ACC112 (cell line): ENCODE measurements around the gene PPP1CC.

Source experiments
- H2AFZ ChIP-seq: fragments of 200-600 bp; sonication (generic); one replicate; pipeline ENCODE4 v1.6.0; 2017; ENCODE audit warnings: antibody characterized with exemption, low read length; ENCODE audit not compliant: unreplicated experiment
- H3K27ac ChIP-seq: fragments of 200-600 bp; sonication (generic); 2 replicates; pipeline ENCODE4 v1.5.1; 2014; ENCODE audit warnings: low read depth, mild to moderate bottlenecking, antibody characterized with exemption, low read length, moderate library complexity
- H3K27me3 ChIP-seq: fragments of 200-600 bp; sonication (generic); 2 replicates; pipeline ENCODE4 v1.6.1; 2014; ENCODE audit warnings: mild to moderate bottlenecking, antibody characterized with exemption, low read length, moderate library complexity, mixed read lengths; ENCODE audit not compliant: insufficient read depth
- H3K36me3 ChIP-seq: fragments of 200-600 bp; sonication (generic); 2 replicates; pipeline ENCODE4 v1.6.1; 2016; ENCODE audit warnings: mild to moderate bottlenecking, antibody characterized with exemption, low read length, moderate library complexity, mixed read lengths; ENCODE audit not compliant: insufficient read depth
- H3K4me1 ChIP-seq: fragments of 200-600 bp; sonication (generic); one replicate; pipeline ENCODE4 v1.6.1; 2016; ENCODE audit warnings: low read length, mixed read lengths; ENCODE audit not compliant: insufficient read depth, unreplicated experiment, control insufficient read depth
- H3K4me3 ChIP-seq: fragments of 200-600 bp; sonication (generic); 2 replicates; pipeline ENCODE4 v1.5.1; 2014; ENCODE audit warnings: mild to moderate bottlenecking, low read depth, low read length
- H3K79me2 ChIP-seq: fragments of 200-600 bp; sonication (generic); one replicate; pipeline ENCODE4 v1.6.0; 2016; ENCODE audit warnings: low read length; ENCODE audit not compliant: control insufficient read depth, unreplicated experiment, insufficient read depth

Gene PPP1CC

GRCh38 chr12:110704231-110704630 lies 38.5 kb downstream of the PPP1CC start:
- no peaks in the 10 kb centered on the region for H3K36me3 ChIP-seq
- no peak overlapping the region for H3K4me3 ChIP-seq
- H3K79me2 ChIP-seq, result no peaks in the 10 kb centered on the region
- no peaks in the 10 kb centered on the region for H3K4me1 ChIP-seq
- no peak overlapping the region for H3K27ac ChIP-seq
- H3K27me3 ChIP-seq, result no peaks in the 10 kb centered on the region
- H2AFZ ChIP-seq, result no peak overlapping the region

- Histone ChIP-seq H3K27ac (no peak overlapping the region), H2AFZ (no peak overlapping the region), H3K27me3 (no peaks in the 10 kb centered on the region), H3K36me3 (no peaks in the 10 kb centered on the region), H3K79me2 (no peaks in the 10 kb centered on the region), H3K4me3 (no peak overlapping the region), H3K4me1 (no peaks in the 10 kb centered on the region)
Observed at GRCh38 chr12:110702081-110702480, 40.6 kb downstream of the PPP1CC start.

- no peaks in the 10 kb centered on the region for H3K27me3 ChIP-seq
- H2AFZ ChIP-seq, result no peak overlapping the region
- H3K79me2 ChIP-seq, result no peaks in the 10 kb centered on the region
- H3K4me1 ChIP-seq, result no peaks in the 10 kb centered on the region
- H3K4me3 ChIP-seq, result no peak overlapping the region
- H3K36me3 ChIP-seq, result no peaks in the 10 kb centered on the region
- no peak overlapping the region for H3K27ac ChIP-seq
Observed at GRCh38 chr12:110699591-110700445, 42.9 kb downstream of the PPP1CC start.

GRCh38 chr12:110698171-110698902 lies 44.4 kb downstream of the PPP1CC start:
- no peaks in the 10 kb centered on the region for H3K79me2 ChIP-seq
- H3K36me3 ChIP-seq, result no peaks in the 10 kb centered on the region
- H3K27me3 ChIP-seq, result no peaks in the 10 kb centered on the region
- peak overlapping the region; percentile 41; the same call in 1 of the 2 replicates for H3K4me3 ChIP-seq
- H3K27ac ChIP-seq, result peak overlapping the region; percentile 16; the same call in 1 of the 2 replicates
- H3K4me1 ChIP-seq, result no peaks in the 10 kb centered on the region
- peak overlapping the region; percentile 28 for H2AFZ ChIP-seq

GRCh38 chr12:110697236-110697635 lies 45.5 kb downstream of the PPP1CC start:
- Histone ChIP-seq H3K27ac (no peak overlapping the region), H3K79me2 (no peaks in the 10 kb centered on the region), H3K4me3 (no peak overlapping the region), H3K4me1 (no peaks in the 10 kb centered on the region), H3K36me3 (no peaks in the 10 kb centered on the region), H2AFZ (no peak overlapping the region), H3K27me3 (no peaks in the 10 kb centered on the region)

GRCh38 chr12:110696283-110696682 lies 46.4 kb downstream of the PPP1CC start:
- no peaks in the 10 kb centered on the region for H3K36me3 ChIP-seq
- no peak overlapping the region for H2AFZ ChIP-seq
- no peak overlapping the region for H3K27ac ChIP-seq
- H3K79me2 ChIP-seq, result no peaks in the 10 kb centered on the region
- no peaks in the 10 kb centered on the region for H3K27me3 ChIP-seq
- H3K4me3 ChIP-seq, result no peak overlapping the region
- no peaks in the 10 kb centered on the region for H3K4me1 ChIP-seq

- H3K27ac ChIP-seq, result no peak overlapping the region
- no peaks in the 10 kb centered on the region for H3K4me1 ChIP-seq
- H3K27me3 ChIP-seq, result peaks cover 2% of the 10 kb centered on the region; the same call in 1 of the 2 replicates
- no peaks in the 10 kb centered on the region for H3K79me2 ChIP-seq
- H3K36me3 ChIP-seq, result no peaks in the 10 kb centered on the region
- H2AFZ ChIP-seq, result no peak overlapping the region
- H3K4me3 ChIP-seq, result no peak overlapping the region
Observed at GRCh38 chr12:110694330-110694901, 48.3 kb downstream of the PPP1CC start.

- peaks cover 5% of the 10 kb centered on the region; the same call in 1 of the 2 replicates for H3K27me3 ChIP-seq
- no peaks in the 10 kb centered on the region for H3K36me3 ChIP-seq
- H2AFZ ChIP-seq, result no peak overlapping the region
- no peaks in the 10 kb centered on the region for H3K79me2 ChIP-seq
- H3K4me3 ChIP-seq, result no peak overlapping the region
- no peak overlapping the region for H3K27ac ChIP-seq
- peaks cover 1% of the 10 kb centered on the region for H3K4me1 ChIP-seq
Observed at GRCh38 chr12:110693731-110694130, 49.0 kb downstream of the PPP1CC start.

- Histone ChIP-seq H3K27me3 (peaks cover 29% of the 10 kb centered on the region), H3K4me1 (peaks cover 5% of the 10 kb centered on the region), H3K4me3 (no peak overlapping the region), H3K79me2 (no peaks in the 10 kb centered on the region), H2AFZ (no peak overlapping the region), H3K36me3 (no peaks in the 10 kb centered on the region), H3K27ac (no peak overlapping the region)
Observed at GRCh38 chr12:110690127-110690430, 52.6 kb downstream of the PPP1CC start.

GRCh38 chr12:110689281-110690126 lies 53.2 kb downstream of the PPP1CC start:
- Histone ChIP-seq H3K27me3 (peaks cover 29% of the 10 kb centered on the region), H3K4me3 (peak overlapping the region; percentile 65), H2AFZ (peak overlapping the region; percentile 44), H3K4me1 (peaks cover 5% of the 10 kb centered on the region), H3K27ac (no peak overlapping the region), H3K79me2 (no peaks in the 10 kb centered on the region), H3K36me3 (no peaks in the 10 kb centered on the region)
